LNCaP clone FGC (cell line): ENCODE data around the gene PDE8A.
A peak's percentile ranks its signal among the peaks of the same experiment; 100 is the strongest.
"Not testable (repeated sequence)": the region's sequence is repeated elsewhere in the genome, so short reads cannot be mapped to it uniquely, and the experiment has no call there.

Source experiments
- DNase-seq: peaks from one replicate; pipeline ENCODE4 v3.0.0-alpha.2; 2011; ENCODE audit warnings: low read depth
- H3K4me3 ChIP-seq: 2 replicates; pipeline ENCODE4 v1.5.1; 2011; ENCODE audit warnings: mild to moderate bottlenecking, low read depth, low read length, control low read depth
- CTCF ChIP-seq: IDR thresholded peaks from 2 replicates; pipeline ENCODE4 v1.5.1; 2012; ENCODE audit warnings: mild to moderate bottlenecking; ENCODE audit not compliant: control insufficient read depth, insufficient read depth; ENCODE audit errors: extremely low read depth

The PDE8A gene

GRCh38 chr15:84981054-84981710 lies 474 bp upstream of the PDE8A start:
- TF ChIP-seq CTCF, result peak; percentile 18; the same call in 1 of the 2 replicates
- DNase-seq, result peak; percentile 85
- peak overlapping the region; percentile 84 for H3K4me3 ChIP-seq

- TF ChIP-seq CTCF, result no peak
- no peak for DNase-seq
- H3K4me3 ChIP-seq, result peak overlapping the region; percentile 84
Observed at GRCh38 chr15:84982301-84982920, 755 bp downstream of the PDE8A start.

- TF ChIP-seq CTCF, result no peak
- H3K4me3 ChIP-seq, result no peak overlapping the region
- no peak for DNase-seq
Observed at GRCh38 chr15:84983294-84983693, 1.6 kb downstream of the PDE8A start.

DNA sequence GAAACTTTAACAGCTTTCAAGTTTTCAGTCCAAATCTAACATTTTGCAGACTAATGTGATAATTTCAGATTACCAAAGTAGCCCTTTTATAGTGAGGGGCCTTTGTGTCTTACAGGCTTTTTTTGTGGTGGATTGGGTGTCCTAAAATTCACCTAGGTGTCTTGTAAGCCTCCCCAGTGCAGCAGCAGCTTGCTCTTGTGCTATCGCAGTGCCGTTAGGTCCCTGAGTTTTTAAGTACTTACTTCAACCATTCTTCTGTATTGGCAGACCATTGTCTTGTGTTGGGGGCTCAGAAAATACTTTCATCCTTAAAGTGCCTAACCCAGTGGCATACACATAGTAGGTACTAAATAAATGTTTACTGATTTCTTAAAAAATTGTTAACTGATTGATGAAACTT lies 2.1 kb downstream of the PDE8A start:
- no peak for TF ChIP-seq CTCF
- DNase-seq, result no peak
- no peak overlapping the region for H3K4me3 ChIP-seq

- no peak for DNase-seq
- no peak overlapping the region for H3K4me3 ChIP-seq
- no peak for TF ChIP-seq CTCF
Observed at GRCh38 chr15:84985158-84985557, 3.5 kb downstream of the PDE8A start.

DNA sequence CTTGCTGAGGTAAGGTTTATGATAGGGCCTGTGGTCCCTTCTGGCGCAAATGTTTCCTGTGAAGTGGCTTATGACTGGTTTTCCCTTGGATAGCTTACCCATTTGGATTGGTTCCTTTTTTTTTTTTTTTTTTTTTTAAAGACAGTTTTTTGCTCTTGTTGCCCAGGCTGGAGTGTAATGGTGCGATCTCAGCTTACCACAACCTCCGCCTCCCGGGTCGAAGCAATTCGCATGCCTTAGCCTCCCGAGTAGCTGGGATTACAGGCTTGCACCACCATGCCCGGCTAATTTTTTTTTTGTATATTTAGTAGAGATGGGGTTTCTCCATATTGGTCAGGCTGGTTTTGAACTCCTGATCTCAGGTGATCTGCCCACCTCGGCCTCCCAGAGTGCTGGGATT lies 5.7 kb downstream of the PDE8A start:
- not testable (repeated sequence) for DNase-seq, H3K4me3 ChIP-seq

DNA sequence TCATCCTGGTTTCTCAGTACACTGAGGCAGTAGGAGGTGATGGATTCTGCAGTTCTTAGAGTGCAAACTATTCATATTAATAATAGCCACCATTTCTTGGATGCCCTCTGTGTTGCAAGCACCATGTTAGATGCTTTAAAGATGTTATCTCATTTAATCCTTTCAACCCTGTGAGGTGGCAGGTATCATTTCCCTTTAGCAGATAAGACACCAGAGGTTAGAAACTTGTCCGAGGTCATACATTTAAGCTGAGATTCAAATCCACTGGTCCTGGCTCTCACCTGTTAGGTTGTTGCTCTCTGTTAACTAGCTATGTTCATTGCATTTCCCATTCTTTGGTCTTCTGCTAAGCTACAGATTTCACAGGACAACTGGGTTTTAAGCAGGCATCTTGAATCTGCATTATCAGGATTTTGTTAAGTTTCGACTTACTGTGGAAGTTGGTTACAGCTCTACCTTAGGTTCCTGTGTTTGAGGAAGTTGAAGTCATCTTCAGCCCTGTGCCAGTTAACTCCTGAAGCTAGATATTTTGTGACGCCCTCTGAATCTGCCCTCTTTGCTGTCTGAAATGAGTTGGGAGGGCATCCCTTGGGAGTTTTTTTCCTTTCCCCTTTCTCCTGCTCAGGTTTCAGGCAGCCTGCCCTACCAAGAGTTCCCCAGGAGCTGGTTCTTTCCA lies 6.4 kb downstream of the PDE8A start:
- TF ChIP-seq CTCF, result no peak
- DNase-seq, result no peak
- no peak overlapping the region for H3K4me3 ChIP-seq
